SK-N-SH (cell line): ENCODE results near the gene GANC.

Source experiments
- EZH2phosphoT487 ChIP-seq: fragments of 200-600 bp; sonication (generic); IDR thresholded peaks from 2 replicates; pipeline ENCODE4 v1.6.1; 2017; ENCODE audit warnings: low read depth, mixed run types, mild to moderate bottlenecking, antibody characterized with exemption, moderate library complexity, borderline replicate concordance
- GATA2 ChIP-seq: sonication (generic); formaldehyde crosslinking; IDR thresholded peaks from 2 replicates; pipeline ENCODE4 v1.5.0; 2020; ENCODE audit warnings: mild to moderate bottlenecking, missing genetic modification reagents
- POLR2AphosphoS5 ChIP-seq: IDR thresholded peaks from 2 replicates; pipeline ENCODE4 v1.6.1; 2012; ENCODE audit warnings: low read depth, low read length
- RAD21 ChIP-seq: IDR thresholded peaks from 2 replicates; pipeline ENCODE4 v1.6.1; 2012; ENCODE audit warnings: mild to moderate bottlenecking, low read length
- RCOR1 ChIP-seq: fragments of 150-350 bp; IDR thresholded peaks from 2 replicates; pipeline ENCODE4 v1.6.1; 2017; ENCODE audit warnings: antibody characterized with exemption, low read length
- TEAD4 ChIP-seq: IDR thresholded peaks from 2 replicates; pipeline ENCODE4 v1.4.0; 2012; ENCODE audit warnings: mild to moderate bottlenecking, borderline replicate concordance; ENCODE audit not compliant: insufficient read depth
- TF ChIP-seq, protein P1 (sequence below): fragments of 200-600 bp; sonication (generic); IDR thresholded peaks from 2 replicates; pipeline ENCODE4 v1.6.1; 2017; ENCODE audit warnings: antibody characterized with exemption, mild to moderate bottlenecking, moderate library complexity

DNA sequence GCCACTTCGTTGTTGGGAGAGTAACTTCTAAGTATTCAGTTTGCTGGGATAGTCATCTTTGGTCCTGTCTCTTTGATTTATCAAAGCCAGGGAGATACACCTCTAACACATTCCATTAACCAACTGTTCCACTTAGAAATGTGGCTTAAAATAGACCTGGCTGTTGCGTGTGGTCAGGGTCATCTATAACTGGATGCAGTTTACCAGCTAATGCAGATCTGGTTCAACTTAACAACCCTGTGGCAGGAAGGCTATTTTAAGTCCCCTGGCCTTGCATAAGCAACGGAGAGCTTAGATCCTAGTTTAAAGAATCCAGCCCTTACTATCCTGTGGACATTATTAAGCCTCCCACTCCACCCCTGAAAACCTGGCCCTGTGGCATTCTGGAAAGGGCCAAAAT, 58.2 kb downstream of the GANC start:
- TF ChIP-seq EZH2phosphoT487 (no peak), RAD21 (no peak), POLR2AphosphoS5 (no peak), TEAD4 (no peak), GATA2 (CRISPR knock-in tag) (no peak), RCOR1 (no peak)
- TF ChIP-seq, protein P1, sequence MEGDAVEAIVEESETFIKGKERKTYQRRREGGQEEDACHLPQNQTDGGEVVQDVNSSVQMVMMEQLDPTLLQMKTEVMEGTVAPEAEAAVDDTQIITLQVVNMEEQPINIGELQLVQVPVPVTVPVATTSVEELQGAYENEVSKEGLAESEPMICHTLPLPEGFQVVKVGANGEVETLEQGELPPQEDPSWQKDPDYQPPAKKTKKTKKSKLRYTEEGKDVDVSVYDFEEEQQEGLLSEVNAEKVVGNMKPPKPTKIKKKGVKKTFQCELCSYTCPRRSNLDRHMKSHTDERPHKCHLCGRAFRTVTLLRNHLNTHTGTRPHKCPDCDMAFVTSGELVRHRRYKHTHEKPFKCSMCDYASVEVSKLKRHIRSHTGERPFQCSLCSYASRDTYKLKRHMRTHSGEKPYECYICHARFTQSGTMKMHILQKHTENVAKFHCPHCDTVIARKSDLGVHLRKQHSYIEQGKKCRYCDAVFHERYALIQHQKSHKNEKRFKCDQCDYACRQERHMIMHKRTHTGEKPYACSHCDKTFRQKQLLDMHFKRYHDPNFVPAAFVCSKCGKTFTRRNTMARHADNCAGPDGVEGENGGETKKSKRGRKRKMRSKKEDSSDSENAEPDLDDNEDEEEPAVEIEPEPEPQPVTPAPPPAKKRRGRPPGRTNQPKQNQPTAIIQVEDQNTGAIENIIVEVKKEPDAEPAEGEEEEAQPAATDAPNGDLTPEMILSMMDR = no peak
